Neural cell (in vitro differentiated cells): Measurements from ENCODE around the gene UCP1. TPM values are rescaled to one million over a fixed set of nuclear protein-coding genes. Genes with fewer than 3 reads are reported as not detected.

Experiments used
- H2AFZ ChIP-seq: fragments of 200-600, 300-800 bp; sonication (generic), shearing (Covaris generic); 2 replicates; pipeline ENCODE4 v1.6.0; 2014; ENCODE audit warnings: low read depth, mild to moderate bottlenecking, antibody characterized with exemption, low read length, moderate library complexity
- H3F3A ChIP-seq: fragments of 200-600 bp; shearing (Covaris generic); 2 replicates; pipeline ENCODE4 v1.6.1; 2016; ENCODE audit warnings: mild to moderate bottlenecking, moderate library complexity, mixed read lengths, antibody characterized with exemption, low read length; ENCODE audit not compliant: insufficient read depth, poor library complexity, severe bottlenecking
- H3K27ac ChIP-seq: fragments of 200-600, 300-800 bp; sonication (generic), shearing (Covaris generic); 2 replicates; pipeline ENCODE4 v1.5.1; 2014; ENCODE audit warnings: mild to moderate bottlenecking, low read length, moderate library complexity
- H3K27me3 ChIP-seq: fragments of 300-800, 200-600 bp; sonication (generic), shearing (Covaris generic); 2 replicates; pipeline ENCODE4 v1.6.0; 2014; ENCODE audit warnings: mild to moderate bottlenecking, low read depth, low read length, moderate library complexity; ENCODE audit not compliant: insufficient read depth
- H3K36me3 ChIP-seq: fragments of 300-800, 200-600 bp; sonication (generic), shearing (Covaris generic); 2 replicates; pipeline ENCODE4 v1.5.1; 2014; ENCODE audit warnings: mild to moderate bottlenecking, antibody characterized with exemption, low read length, moderate library complexity; ENCODE audit not compliant: insufficient read depth
- H3K4me2 ChIP-seq: fragments of 300-800, 200-600 bp; sonication (generic), shearing (Covaris generic); 2 replicates; pipeline ENCODE4 v1.6.0; 2014; ENCODE audit warnings: mild to moderate bottlenecking, low read length
- H3K4me3 ChIP-seq: fragments of 300-800, 200-600 bp; sonication (generic), shearing (Covaris generic); 2 replicates; pipeline ENCODE4 v1.5.1; 2014; ENCODE audit warnings: mild to moderate bottlenecking, low read length, moderate library complexity
- H3K79me2 ChIP-seq: fragments of 200-600 bp; shearing (Covaris generic); replicated peaks from 2 replicates; pipeline ENCODE4 v1.6.0; 2014; ENCODE audit warnings: mild to moderate bottlenecking, low read length, moderate library complexity; ENCODE audit not compliant: insufficient read depth
- H3K9ac ChIP-seq: fragments of 300-800, 200-600 bp; sonication (generic), shearing (Covaris generic); 2 replicates; pipeline ENCODE4 v1.6.1; 2016; ENCODE audit warnings: mild to moderate bottlenecking, low read length, mixed read lengths
- H3K9me2 ChIP-seq: fragments of 200-600 bp; shearing (Covaris generic); 2 replicates; pipeline ENCODE4 v1.6.1; 2016; ENCODE audit warnings: mild to moderate bottlenecking, low read length, mixed read lengths; ENCODE audit not compliant: insufficient read depth
- H3K9me3 ChIP-seq: fragments of 200-600, 300-800 bp; sonication (generic), shearing (Covaris generic); 2 replicates; pipeline ENCODE4 v1.6.1; 2016; ENCODE audit warnings: mild to moderate bottlenecking, mixed run types, low read length, moderate library complexity, mixed read lengths
- H4K20me1 ChIP-seq: fragments of 200-600 bp; shearing (Covaris generic); 2 replicates; pipeline ENCODE4 v1.6.1; 2016; ENCODE audit warnings: mild to moderate bottlenecking, mixed run types; ENCODE audit not compliant: insufficient read depth
- EP300 ChIP-seq: fragments of 450-650 bp; conservative IDR thresholded peaks from 2 replicates; pipeline ENCODE4 v1.6.1; 2014; ENCODE audit warnings: antibody characterized with exemption, mild to moderate bottlenecking, moderate library complexity; ENCODE audit not compliant: poor library complexity, severe bottlenecking
- EZH2 ChIP-seq: fragments of 200-600, 300-800 bp; shearing (Covaris generic), sonication (generic); IDR thresholded peaks from 2 replicates; pipeline ENCODE4 v1.6.1; 2014; ENCODE audit warnings: antibody characterized with exemption, low read length, borderline replicate concordance, mild to moderate bottlenecking; ENCODE audit not compliant: insufficient read depth, poor library complexity, severe bottlenecking
- MXI1 ChIP-seq: fragments of 450-650 bp; conservative IDR thresholded peaks from 2 replicates; pipeline ENCODE4 v1.6.1; 2014; ENCODE audit warnings: antibody characterized with exemption, mild to moderate bottlenecking; ENCODE audit not compliant: poor library complexity, severe bottlenecking
- POLR2AphosphoS5 ChIP-seq: IDR thresholded peaks from 2 replicates; pipeline ENCODE4 v1.6.1; 2012
- RAD21 ChIP-seq: fragments of 450-650 bp; conservative IDR thresholded peaks from 2 replicates; pipeline ENCODE4 v1.6.1; 2014; ENCODE audit warnings: antibody characterized with exemption, mild to moderate bottlenecking, moderate library complexity
- SMC3 ChIP-seq: fragments of 450-650 bp; conservative IDR thresholded peaks from 2 replicates; pipeline ENCODE4 v1.6.1; 2014; ENCODE audit warnings: antibody characterized with exemption, mild to moderate bottlenecking, moderate library complexity; ENCODE audit not compliant: poor library complexity
- TAF1 ChIP-seq: IDR thresholded peaks from 2 replicates; pipeline ENCODE4 v1.6.1; 2012; ENCODE audit warnings: low read depth
- polyA plus RNA-seq: library from polyadenylated mRNA; depleted of rRNA; stranded (reverse); fragments of >200 nt; gene quantifications from 2 replicates; pipeline ENCODE4 v1.2.3, GENCODE V29; 2014
- TF ChIP-seq, protein P1 (sequence below): fragments of 450-650 bp; IDR thresholded peaks from 2 replicates; pipeline ENCODE4 v1.5.1; 2014; ENCODE audit warnings: antibody characterized with exemption, mild to moderate bottlenecking, moderate library complexity; ENCODE audit not compliant: poor library complexity, severe bottlenecking
- TF ChIP-seq, protein P2 (sequence below): IDR thresholded peaks from 2 replicates; pipeline ENCODE4 v1.6.1; 2012; ENCODE audit warnings: borderline replicate concordance

Gene UCP1
- polyA plus RNA-seq, 1 donor from 2014 or later, result not detected

DNA sequence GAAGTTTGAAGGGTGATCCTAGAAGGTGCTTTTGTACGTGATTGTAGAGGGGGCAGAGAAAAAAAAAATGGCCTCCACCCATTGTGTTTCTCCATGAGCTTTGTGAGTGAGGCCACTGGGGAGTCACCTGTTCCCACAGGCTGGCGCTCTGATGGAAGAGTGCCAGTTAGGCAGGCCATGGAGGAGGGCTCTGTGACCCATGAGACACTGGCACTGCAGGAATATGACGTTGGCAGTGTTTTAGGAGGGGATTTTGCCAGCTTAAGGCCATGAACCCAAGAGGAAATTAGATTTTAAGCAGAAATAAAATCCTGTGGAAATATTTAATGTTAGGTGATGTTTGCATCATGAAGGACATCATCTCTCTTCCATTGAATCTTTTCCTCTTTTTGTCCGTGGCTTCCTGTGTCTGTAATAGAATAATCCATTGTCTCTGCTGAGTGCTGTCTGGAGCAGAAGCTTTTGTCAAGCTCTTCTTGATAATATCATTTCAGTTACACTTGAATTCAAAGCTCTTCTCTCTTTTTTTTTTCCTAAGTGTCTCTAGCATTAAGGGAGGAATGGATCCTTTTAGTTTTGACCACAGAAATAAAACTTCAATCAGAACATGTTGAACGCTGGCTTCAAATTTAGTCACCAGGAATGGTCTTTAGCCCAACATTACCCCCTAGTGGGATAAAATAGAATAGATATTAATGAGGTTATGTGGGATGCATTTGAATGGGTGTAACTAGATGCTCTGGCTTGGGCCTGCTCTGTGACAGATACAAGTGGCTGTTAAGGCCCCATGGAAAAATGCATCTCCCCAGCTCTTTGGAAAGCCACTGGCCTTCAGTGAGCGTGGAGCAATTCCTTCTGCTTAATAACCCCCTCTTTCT lies 41.0 kb upstream of the UCP1 start:
- no peak overlapping the region for H3K4me2 ChIP-seq
- no peaks in the 10 kb centered on the region for H3K79me2 ChIP-seq
- no peaks in the 10 kb centered on the region for H3K27me3 ChIP-seq
- no peak overlapping the region for H3K4me3 ChIP-seq
- TF ChIP-seq EZH2 (no peak), RAD21 (peak; percentile 81), MXI1 (no peak), SMC3 (peak; percentile 79), POLR2AphosphoS5 (no peak)
- TF ChIP-seq, protein P1, sequence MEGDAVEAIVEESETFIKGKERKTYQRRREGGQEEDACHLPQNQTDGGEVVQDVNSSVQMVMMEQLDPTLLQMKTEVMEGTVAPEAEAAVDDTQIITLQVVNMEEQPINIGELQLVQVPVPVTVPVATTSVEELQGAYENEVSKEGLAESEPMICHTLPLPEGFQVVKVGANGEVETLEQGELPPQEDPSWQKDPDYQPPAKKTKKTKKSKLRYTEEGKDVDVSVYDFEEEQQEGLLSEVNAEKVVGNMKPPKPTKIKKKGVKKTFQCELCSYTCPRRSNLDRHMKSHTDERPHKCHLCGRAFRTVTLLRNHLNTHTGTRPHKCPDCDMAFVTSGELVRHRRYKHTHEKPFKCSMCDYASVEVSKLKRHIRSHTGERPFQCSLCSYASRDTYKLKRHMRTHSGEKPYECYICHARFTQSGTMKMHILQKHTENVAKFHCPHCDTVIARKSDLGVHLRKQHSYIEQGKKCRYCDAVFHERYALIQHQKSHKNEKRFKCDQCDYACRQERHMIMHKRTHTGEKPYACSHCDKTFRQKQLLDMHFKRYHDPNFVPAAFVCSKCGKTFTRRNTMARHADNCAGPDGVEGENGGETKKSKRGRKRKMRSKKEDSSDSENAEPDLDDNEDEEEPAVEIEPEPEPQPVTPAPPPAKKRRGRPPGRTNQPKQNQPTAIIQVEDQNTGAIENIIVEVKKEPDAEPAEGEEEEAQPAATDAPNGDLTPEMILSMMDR, result peak; percentile 78
- H4K20me1 ChIP-seq, result no peaks in the 10 kb centered on the region
- H3K9me2 ChIP-seq, result no peaks in the 10 kb centered on the region
- H3K36me3 ChIP-seq, result no peaks in the 10 kb centered on the region
- H3F3A ChIP-seq, result no peaks in the 10 kb centered on the region
- no peak overlapping the region for H3K9ac ChIP-seq
- H3K9me3 ChIP-seq, result no peaks in the 10 kb centered on the region
- H2AFZ ChIP-seq, result no peak overlapping the region
- no peak overlapping the region for H3K27ac ChIP-seq

DNA sequence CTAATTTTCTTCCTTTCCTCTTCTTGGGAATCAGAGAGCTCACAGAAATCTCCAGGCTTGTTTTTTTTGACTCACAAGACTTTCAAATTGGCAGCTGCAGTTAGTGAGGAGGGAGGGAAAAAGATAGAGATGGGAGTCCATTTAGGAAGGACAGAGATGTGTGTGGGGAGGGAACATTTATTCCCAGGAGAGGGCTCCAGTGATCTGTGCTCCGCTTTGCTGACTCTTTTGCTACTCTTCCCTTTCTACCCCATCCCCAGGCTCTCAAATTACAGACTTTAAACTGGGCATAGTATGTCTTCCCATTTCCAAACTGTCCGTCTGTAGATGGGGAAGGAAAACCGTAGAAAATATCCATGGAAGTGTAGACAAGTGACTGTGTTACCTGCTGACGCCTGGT lies 39.1 kb upstream of the UCP1 start:
- H3K9me2 ChIP-seq, result no peaks in the 10 kb centered on the region
- H3K4me2 ChIP-seq, result no peak overlapping the region
- H3K79me2 ChIP-seq, result no peaks in the 10 kb centered on the region
- H3K9me3 ChIP-seq, result no peaks in the 10 kb centered on the region
- no peaks in the 10 kb centered on the region for H3K36me3 ChIP-seq
- no peak overlapping the region for H3K4me3 ChIP-seq
- no peak overlapping the region for H2AFZ ChIP-seq
- no peaks in the 10 kb centered on the region for H4K20me1 ChIP-seq
- H3K9ac ChIP-seq, result no peak overlapping the region
- no peaks in the 10 kb centered on the region for H3F3A ChIP-seq
- TF ChIP-seq EP300, result no peak
- TF ChIP-seq EZH2, result no peak
- no peak for TF ChIP-seq MXI1
- no peak for TF ChIP-seq TAF1
- no peak for TF ChIP-seq RAD21
- no peak for TF ChIP-seq SMC3
- TF ChIP-seq, protein P2, sequence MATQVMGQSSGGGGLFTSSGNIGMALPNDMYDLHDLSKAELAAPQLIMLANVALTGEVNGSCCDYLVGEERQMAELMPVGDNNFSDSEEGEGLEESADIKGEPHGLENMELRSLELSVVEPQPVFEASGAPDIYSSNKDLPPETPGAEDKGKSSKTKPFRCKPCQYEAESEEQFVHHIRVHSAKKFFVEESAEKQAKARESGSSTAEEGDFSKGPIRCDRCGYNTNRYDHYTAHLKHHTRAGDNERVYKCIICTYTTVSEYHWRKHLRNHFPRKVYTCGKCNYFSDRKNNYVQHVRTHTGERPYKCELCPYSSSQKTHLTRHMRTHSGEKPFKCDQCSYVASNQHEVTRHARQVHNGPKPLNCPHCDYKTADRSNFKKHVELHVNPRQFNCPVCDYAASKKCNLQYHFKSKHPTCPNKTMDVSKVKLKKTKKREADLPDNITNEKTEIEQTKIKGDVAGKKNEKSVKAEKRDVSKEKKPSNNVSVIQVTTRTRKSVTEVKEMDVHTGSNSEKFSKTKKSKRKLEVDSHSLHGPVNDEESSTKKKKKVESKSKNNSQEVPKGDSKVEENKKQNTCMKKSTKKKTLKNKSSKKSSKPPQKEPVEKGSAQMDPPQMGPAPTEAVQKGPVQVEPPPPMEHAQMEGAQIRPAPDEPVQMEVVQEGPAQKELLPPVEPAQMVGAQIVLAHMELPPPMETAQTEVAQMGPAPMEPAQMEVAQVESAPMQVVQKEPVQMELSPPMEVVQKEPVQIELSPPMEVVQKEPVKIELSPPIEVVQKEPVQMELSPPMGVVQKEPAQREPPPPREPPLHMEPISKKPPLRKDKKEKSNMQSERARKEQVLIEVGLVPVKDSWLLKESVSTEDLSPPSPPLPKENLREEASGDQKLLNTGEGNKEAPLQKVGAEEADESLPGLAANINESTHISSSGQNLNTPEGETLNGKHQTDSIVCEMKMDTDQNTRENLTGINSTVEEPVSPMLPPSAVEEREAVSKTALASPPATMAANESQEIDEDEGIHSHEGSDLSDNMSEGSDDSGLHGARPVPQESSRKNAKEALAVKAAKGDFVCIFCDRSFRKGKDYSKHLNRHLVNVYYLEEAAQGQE, result no peak
- no peak for TF ChIP-seq POLR2AphosphoS5
- TF ChIP-seq, protein P1, result no peak
- no peaks in the 10 kb centered on the region for H3K27me3 ChIP-seq
- no peak overlapping the region for H3K27ac ChIP-seq
